ENCODE data around the gene NOVA2.

NOVA2 gene

GRCh38 chr19:45962021-45962420 lies 11.6 kb downstream of the NOVA2 start:
- no peak overlapping the region for H3K9ac ChIP-seq (ENCODE audit: low read length)
- no peak overlapping the region for H3K27ac ChIP-seq (ENCODE audit: low read length)
- no peaks in the 10 kb centered on the region for H3K4me1 ChIP-seq (ENCODE audit: low read length)
- DNase-seq, result no peak
- H3K79me2 ChIP-seq (ENCODE audit: low read length), result no peaks in the 10 kb centered on the region
- no peaks in the 10 kb centered on the region for H3K9me2 ChIP-seq (replicated peaks; ENCODE audit: insufficient read depth, low read length)
- H3K36me3 ChIP-seq (replicated peaks; ENCODE audit: insufficient read depth, low read length), result no peaks in the 10 kb centered on the region
- no peaks in the 10 kb centered on the region for H4K20me1 ChIP-seq (ENCODE audit: insufficient read depth, low read length)
- H3F3A ChIP-seq (ENCODE audit: insufficient read depth, low read length), result no peaks in the 10 kb centered on the region
- H2AFZ ChIP-seq (ENCODE audit: low read length), result no peak overlapping the region
- H3K4me2 ChIP-seq (ENCODE audit: low read depth, low read length), result no peak overlapping the region
- H3K27me3 ChIP-seq (replicated peaks; ENCODE audit: insufficient read depth, low read length), result peaks cover 92% of the 10 kb centered on the region
- H3K9me3 ChIP-seq (replicated peaks; ENCODE audit: insufficient read depth, low read length), result no peaks in the 10 kb centered on the region
- H3K4me3 ChIP-seq (ENCODE audit: low read length), result no peak overlapping the region
- TF ChIP-seq EZH2phosphoT487 (IDR thresholded peaks at IDR 0.05; ENCODE audit: low read length), result no peak
- no peak for TF ChIP-seq EZH2 (optimal IDR thresholded peaks at IDR 0.05; ENCODE audit: low read depth, low read length)
- TF ChIP-seq CTCF (IDR thresholded peaks at IDR 0.05; ENCODE audit: low read length), result no peak

- Histone ChIP-seq H3K9me2 (replicated peaks; ENCODE audit: insufficient read depth, low read length) (no peaks in the 10 kb centered on the region), H3K9me3 (replicated peaks; ENCODE audit: insufficient read depth, low read length) (no peaks in the 10 kb centered on the region), H2AFZ (ENCODE audit: low read length) (no peak overlapping the region), H3K4me2 (ENCODE audit: low read depth, low read length) (no peak overlapping the region), H3K27ac (ENCODE audit: low read length) (no peak overlapping the region), H3F3A (ENCODE audit: insufficient read depth, low read length) (no peaks in the 10 kb centered on the region), H3K36me3 (replicated peaks; ENCODE audit: insufficient read depth, low read length) (no peaks in the 10 kb centered on the region), H3K9ac (ENCODE audit: low read length) (no peak overlapping the region), H3K4me3 (ENCODE audit: low read length) (no peak overlapping the region), H3K79me2 (ENCODE audit: low read length) (no peaks in the 10 kb centered on the region), H3K4me1 (ENCODE audit: low read length) (no peaks in the 10 kb centered on the region), H4K20me1 (ENCODE audit: insufficient read depth, low read length) (no peaks in the 10 kb centered on the region), H3K27me3 (replicated peaks; ENCODE audit: insufficient read depth, low read length) (peaks cover 90% of the 10 kb centered on the region)
- no peak for DNase-seq
- TF ChIP-seq CTCF (IDR thresholded peaks at IDR 0.05; ENCODE audit: low read length) (no peak), EZH2 (optimal IDR thresholded peaks at IDR 0.05; ENCODE audit: low read depth, low read length) (no peak), EZH2phosphoT487 (IDR thresholded peaks at IDR 0.05; ENCODE audit: low read length) (no peak)
Measured at GRCh38 chr19:45960595-45961235, 12.9 kb downstream of the NOVA2 start.

GRCh38 chr19:45959517-45960025 lies 14.1 kb downstream of the NOVA2 start:
- TF ChIP-seq EZH2 (optimal IDR thresholded peaks at IDR 0.05; ENCODE audit: low read depth, low read length) (no peak), EZH2phosphoT487 (IDR thresholded peaks at IDR 0.05; ENCODE audit: low read length) (no peak), CTCF (IDR thresholded peaks at IDR 0.05; ENCODE audit: low read length) (no peak)
- no peak overlapping the region for H3K4me2 ChIP-seq (ENCODE audit: low read depth, low read length)

More at GRCh38 chr19:45959517-45960025, 14.1 kb downstream of the NOVA2 start:
- no peak overlapping the region for H3K4me3 ChIP-seq (ENCODE audit: low read length)
- no peaks in the 10 kb centered on the region for H3K9me3 ChIP-seq (replicated peaks; ENCODE audit: insufficient read depth, low read length)
- H3K9ac ChIP-seq (ENCODE audit: low read length), result no peak overlapping the region
- no peak for DNase-seq
- H3K36me3 ChIP-seq (replicated peaks; ENCODE audit: insufficient read depth, low read length), result no peaks in the 10 kb centered on the region
- H3K27ac ChIP-seq (ENCODE audit: low read length), result no peak overlapping the region
- no peak overlapping the region for H2AFZ ChIP-seq (ENCODE audit: low read length)
- H3K9me2 ChIP-seq (replicated peaks; ENCODE audit: insufficient read depth, low read length), result no peaks in the 10 kb centered on the region
- no peaks in the 10 kb centered on the region for H4K20me1 ChIP-seq (ENCODE audit: insufficient read depth, low read length)
- H3K27me3 ChIP-seq (replicated peaks; ENCODE audit: insufficient read depth, low read length), result peaks cover 89% of the 10 kb centered on the region
- no peaks in the 10 kb centered on the region for H3F3A ChIP-seq (ENCODE audit: insufficient read depth, low read length)
- H3K4me1 ChIP-seq (ENCODE audit: low read length), result no peaks in the 10 kb centered on the region
- H3K79me2 ChIP-seq (ENCODE audit: low read length), result no peaks in the 10 kb centered on the region
